ENCODE measurements around the gene CPO. TPM values are rescaled to one million over a fixed set of nuclear protein-coding genes. Genes with fewer than 3 reads are reported as not detected.
A peak's percentile ranks its signal among the peaks of the same experiment; 100 is the strongest.

Gene CPO
- total and polyA plus RNA-seq, 5 experiments from 2014 or later: not detected

DNA sequence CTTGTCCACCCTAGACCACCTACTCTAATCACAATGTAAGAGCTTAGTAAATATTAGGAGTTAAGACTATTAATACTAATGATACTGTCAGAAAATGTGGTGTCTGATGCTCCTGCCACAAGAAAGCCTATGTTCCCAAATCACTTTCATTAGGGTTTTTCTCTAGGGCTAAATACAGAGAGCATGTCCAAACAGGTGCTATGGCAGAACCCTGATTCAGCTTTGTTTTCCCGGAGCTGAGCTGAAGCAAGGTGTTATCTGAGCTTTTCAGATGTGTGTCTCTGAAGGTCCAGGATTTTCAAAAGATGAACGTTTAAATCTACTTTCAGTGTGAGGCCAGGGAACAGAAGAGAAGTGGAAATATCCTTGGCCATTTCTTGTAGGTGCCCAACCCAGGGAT lies 40.6 kb downstream of the CPO start:
- POLR2A ChIA-PET: no interaction called here
- peaks cover 0 to 9% (median 2%) of the 10 kb centered on the region in 9 donors for H3K9me3 Mint-ChIP-seq
- no peak for ATAC-seq
- H3K27ac Mint-ChIP-seq: no peak overlapping the region
- H3K36me3 Mint-ChIP-seq: peaks cover 0 to 4% (median 4%) of the 10 kb centered on the region in 3 donors
- no peak overlapping the region for H3K4me3 Mint-ChIP-seq
- H3K27me3 Mint-ChIP-seq: peaks cover 0 to 9% (median 2%) of the 10 kb centered on the region in 5 donors
- no peak for DNase-seq
- H3K4me1 Mint-ChIP-seq: peaks cover 0 to 10% (median 4%) of the 10 kb centered on the region in 4 donors

GRCh38 chr2:206980413-206980812 lies 41.1 kb downstream of the CPO start:
- H3K36me3 Mint-ChIP-seq: peaks cover 0 to 4% (median 2%) of the 10 kb centered on the region in 3 donors
- peaks cover 0 to 4% (median 1%) of the 10 kb centered on the region in 5 donors for H3K27me3 Mint-ChIP-seq
- DNase-seq (no peak), ATAC-seq (no peak)
- POLR2A ChIA-PET: no interaction called here
- H3K27ac Mint-ChIP-seq: no peak overlapping the region
- H3K9me3 Mint-ChIP-seq: peaks cover 0 to 5% (median under 1%) of the 10 kb centered on the region in 9 donors
- peaks cover 0 to 10% (median 4%) of the 10 kb centered on the region in 4 donors for H3K4me1 Mint-ChIP-seq
- H3K4me3 Mint-ChIP-seq: no peak overlapping the region

- ATAC-seq (no peak), DNase-seq (no peak)
- Mint-ChIP-seq H3K36me3 (no peaks in the 10 kb centered on the region), H3K9me3 (no peaks in the 10 kb centered on the region), H3K27ac (peak overlapping the region in 1 of 10 donors; percentile 21), H3K4me3 (no peak overlapping the region), H3K27me3 (no peaks in the 10 kb centered on the region), H3K4me1 (peaks cover 0 to 10% (median 4%) of the 10 kb centered on the region in 4 donors)
- POLR2A ChIA-PET: no interaction called here
Measured at GRCh38 chr2:206981086-206981674, 41.9 kb downstream of the CPO start.

GRCh38 chr2:206981739-206982340 lies 42.5 kb downstream of the CPO start:
- ATAC-seq: peak; percentile 52 to 59
- H3K27ac Mint-ChIP-seq: peak overlapping the region in 1 of 10 donors; percentile 21
- no peaks in the 10 kb centered on the region for H3K36me3 Mint-ChIP-seq

GRCh38 chr2:206982360-206982955 lies 43.1 kb downstream of the CPO start:
- ATAC-seq (no peak), DNase-seq (no peak)
- H3K27me3 Mint-ChIP-seq: no peaks in the 10 kb centered on the region
- H3K4me1 Mint-ChIP-seq: peaks cover 2 to 10% (median 4%) of the 10 kb centered on the region in 4 donors
- no peaks in the 10 kb centered on the region for H3K9me3 Mint-ChIP-seq
- no peak overlapping the region for H3K4me3 Mint-ChIP-seq
- POLR2A ChIA-PET: no interaction called here
- H3K36me3 Mint-ChIP-seq: no peaks in the 10 kb centered on the region
- peak overlapping the region in 1 of 10 donors; percentile 1 for H3K27ac Mint-ChIP-seq

More at GRCh38 chr2:206981739-206982340, 42.5 kb downstream of the CPO start:
- peak; percentile 10 to 70 (median 38) for DNase-seq
- Mint-ChIP-seq H3K27me3 (no peaks in the 10 kb centered on the region), H3K9me3 (no peaks in the 10 kb centered on the region), H3K4me1 (peaks cover under 1 to 10% (median 4%) of the 10 kb centered on the region in 4 donors), H3K4me3 (no peak overlapping the region)
- POLR2A ChIA-PET: no interaction called here

GRCh38 chr2:206983161-206983859 lies 44.0 kb downstream of the CPO start:
- DNase-seq (no peak), ATAC-seq (no peak)
- H3K36me3 Mint-ChIP-seq: no peaks in the 10 kb centered on the region
- no peak overlapping the region for H3K27ac Mint-ChIP-seq
- H3K27me3 Mint-ChIP-seq: no peaks in the 10 kb centered on the region
- H3K4me3 Mint-ChIP-seq: no peak overlapping the region
- H3K9me3 Mint-ChIP-seq: no peaks in the 10 kb centered on the region
- POLR2A ChIA-PET: no interaction called here
- peaks cover 2 to 10% (median 4%) of the 10 kb centered on the region in 4 donors for H3K4me1 Mint-ChIP-seq

DNA sequence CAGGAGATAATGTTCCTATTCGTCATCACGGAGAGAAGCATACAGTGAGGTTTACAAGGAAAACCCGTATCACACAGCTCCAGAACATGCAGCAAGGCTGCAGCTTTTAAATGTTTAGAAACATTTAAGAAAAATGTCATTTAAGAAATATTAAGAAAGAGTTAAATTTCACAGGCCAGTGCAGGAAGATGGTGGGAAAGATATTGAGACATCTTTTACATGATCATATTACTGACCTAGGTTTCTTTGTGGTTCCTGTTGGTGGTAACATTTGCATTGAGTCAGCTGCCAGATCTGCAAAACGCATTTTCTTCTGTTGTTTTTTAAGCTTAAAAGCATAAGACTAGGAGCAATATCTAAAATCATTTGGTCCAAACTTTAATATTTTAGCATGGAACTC lies 44.9 kb downstream of the CPO start:
- peaks cover 5 to 14% (median 9%) of the 10 kb centered on the region in 4 donors for H3K4me1 Mint-ChIP-seq
- H3K9me3 Mint-ChIP-seq: no peaks in the 10 kb centered on the region
- no peaks in the 10 kb centered on the region for H3K27me3 Mint-ChIP-seq
- POLR2A ChIA-PET: no interaction called here
- H3K36me3 Mint-ChIP-seq: no peaks in the 10 kb centered on the region
- H3K4me3 Mint-ChIP-seq: no peak overlapping the region
- no peak overlapping the region for H3K27ac Mint-ChIP-seq
- DNase-seq (no peak), ATAC-seq (no peak)

DNA sequence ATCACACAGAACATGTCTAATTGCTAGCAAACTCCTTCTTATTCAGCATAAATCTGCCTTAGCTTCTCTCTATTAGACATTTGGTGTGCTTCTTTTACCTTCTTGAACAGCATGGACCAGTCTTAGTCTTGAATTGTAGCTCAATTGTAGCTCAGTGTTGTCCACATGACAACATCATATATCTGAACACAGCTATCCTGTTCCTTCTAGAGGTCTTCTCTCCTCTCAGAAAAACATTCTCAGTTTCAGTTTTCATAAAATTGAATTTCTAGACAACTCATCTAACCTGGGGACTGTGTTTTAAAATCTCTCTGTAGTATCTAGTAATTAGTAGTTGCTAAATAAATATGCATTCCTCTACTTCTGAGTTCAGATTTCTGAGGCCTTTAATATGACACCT lies 47.6 kb downstream of the CPO start:
- Mint-ChIP-seq H3K9me3 (no peaks in the 10 kb centered on the region), H3K4me1 (peaks cover 11 to 25% (median 22%) of the 10 kb centered on the region in 4 donors), H3K27me3 (no peaks in the 10 kb centered on the region), H3K36me3 (no peaks in the 10 kb centered on the region), H3K27ac (peak overlapping the region in 2 of 10 donors; percentile 2 to 15), H3K4me3 (no peak overlapping the region)
- DNase-seq: no peak
- no peak for ATAC-seq
- POLR2A ChIA-PET: no interaction called here

GRCh38 chr2:206987810-206988209 lies 48.5 kb downstream of the CPO start:
- Mint-ChIP-seq H3K4me3 (no peak overlapping the region), H3K9me3 (no peaks in the 10 kb centered on the region), H3K27ac (peak overlapping the region in 1 of 10 donors; percentile 4), H3K4me1 (peaks cover 11 to 21% (median 19%) of the 10 kb centered on the region in 4 donors), H3K36me3 (no peaks in the 10 kb centered on the region), H3K27me3 (no peaks in the 10 kb centered on the region)
- POLR2A ChIA-PET: no interaction called here
- no peak for DNase-seq
- ATAC-seq: no peak

DNA sequence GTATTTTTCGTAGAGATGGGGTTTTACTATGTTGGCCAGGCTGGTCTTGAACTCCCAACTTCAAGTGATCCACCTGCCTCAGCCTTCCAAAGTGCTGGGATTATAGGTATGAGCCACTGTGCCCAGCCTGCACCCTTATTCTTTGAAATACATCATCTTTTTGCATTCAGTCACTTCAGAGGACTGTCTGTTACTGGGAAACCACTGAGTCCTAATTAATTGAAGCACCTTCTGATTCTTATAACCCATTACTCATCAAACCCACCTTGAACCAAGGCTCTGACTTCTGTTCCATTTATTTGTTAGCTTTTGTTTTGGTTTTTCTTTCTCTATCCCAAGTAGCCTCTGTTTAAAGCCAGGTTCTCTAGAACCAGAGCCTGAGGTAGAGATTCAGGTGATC lies 49.6 kb downstream of the CPO start:
- no peak for DNase-seq
- Mint-ChIP-seq H3K4me3 (peak overlapping the region in 4 of 10 donors; percentile 15 to 60 (median 48)), H3K9me3 (no peaks in the 10 kb centered on the region), H3K36me3 (no peaks in the 10 kb centered on the region), H3K4me1 (peaks cover 11 to 21% (median 19%) of the 10 kb centered on the region in 4 donors), H3K27me3 (peaks cover 0 to 3% (median 0%) of the 10 kb centered on the region in 5 donors), H3K27ac (peak overlapping the region in 6 of 10 donors; percentile 19 to 86 (median 62))
- ATAC-seq: peak in 1 of 2 donors; percentile 12
- POLR2A ChIA-PET: no interaction called here

- POLR2A ChIA-PET: no interaction called here
- Mint-ChIP-seq H3K4me1 (peaks cover 11 to 21% (median 20%) of the 10 kb centered on the region in 4 donors), H3K27me3 (peaks cover 0 to 4% (median 0%) of the 10 kb centered on the region in 5 donors), H3K36me3 (no peaks in the 10 kb centered on the region), H3K27ac (peak overlapping the region in 7 of 10 donors; percentile 0 to 86 (median 58)), H3K4me3 (peak overlapping the region in 4 of 10 donors; percentile 15 to 60 (median 48)), H3K9me3 (no peaks in the 10 kb centered on the region)
- peak in 2 of 10 donors; percentile 1 to 2 for DNase-seq
- peak; percentile 14 to 44 for ATAC-seq
Measured at GRCh38 chr2:206989311-206989710, 50.0 kb downstream of the CPO start.

GRCh38 chr2:206990360-206990759 lies 51.0 kb downstream of the CPO start:
- H3K36me3 Mint-ChIP-seq: no peaks in the 10 kb centered on the region
- H3K27me3 Mint-ChIP-seq: peaks cover 0 to 5% (median 0%) of the 10 kb centered on the region in 5 donors
- no peak for DNase-seq
- ATAC-seq: no peak
- peak overlapping the region in 2 of 10 donors; percentile 20 to 68 for H3K27ac Mint-ChIP-seq
- no peak overlapping the region for H3K4me3 Mint-ChIP-seq
- H3K4me1 Mint-ChIP-seq: peaks cover 11 to 20% (median 19%) of the 10 kb centered on the region in 4 donors
- POLR2A ChIA-PET: no interaction called here
- peaks cover 0 to 3% (median 0%) of the 10 kb centered on the region in 9 donors for H3K9me3 Mint-ChIP-seq

All from naive thymus-derived CD8-positive, alpha-beta T cell (primary cell).